Uterus (tissue), 4 donors: Measurements from ENCODE around the gene FAM168A. TPM values are rescaled to one million over a fixed set of nuclear protein-coding genes. Genes with fewer than 3 reads are reported as not detected.

Experiments
- DNase-seq, 2 donors: peaks; one replicate each; pipeline ENCODE4 v3.0.0-alpha.2; 2019 to 2020
- H3K27ac ChIP-seq, 2 donors: fragments of 200-600 bp; sonication (generic); 1 replicate in 1 of 2; 2 replicates in 1 of 2; pipeline ENCODE4 v1.5.1; 2016 to 2018
- H3K27me3 ChIP-seq, 2 donors: fragments of 200-600 bp; sonication (generic); one replicate each; pipeline ENCODE4 v1.5.1; 2018 to 2019; ENCODE audit warnings: control low read depth in 1 of 2
- H3K36me3 ChIP-seq, 2 donors: fragments of 200-600 bp; sonication (generic); one replicate each; pipeline ENCODE4 v1.5.1; 2019; ENCODE audit warnings: control low read depth in 1 of 2
- H3K4me1 ChIP-seq, 2 donors: fragments of 200-600 bp; sonication (generic); one replicate each; pipeline ENCODE4 v1.5.1; 2018 to 2019; ENCODE audit warnings: control low read depth in 1 of 2
- H3K4me3 ChIP-seq, 2 donors: fragments of 200-600 bp; sonication (generic); 1 replicate in 1 of 2; 2 replicates in 1 of 2; pipeline ENCODE4 v1.5.1; 2018 to 2019; ENCODE audit warnings: mild to moderate bottlenecking in 1 of 2
- H3K9me3 ChIP-seq, 2 donors: fragments of 200-600 bp; sonication (generic); one replicate each; pipeline ENCODE4 v1.5.1; 2019; ENCODE audit warnings: control low read depth in 1 of 2
- POLR2A ChIP-seq, 2 donors: fragments of 450-650 bp; IDR thresholded peaks; one replicate each; pipeline ENCODE4 v1.6.1; 2016; ENCODE audit warnings: antibody characterized with exemption in 2 of 2, mild to moderate bottlenecking in 1 of 2, moderate library complexity in 1 of 2
- intact Hi-C: fragments of 100-400 bp; cut with DNase I; formaldehyde crosslinking; loops from one replicate; pipeline ENCODE4 v1.15.1; 2023; ENCODE audit warnings: low total_unique reads
- total RNA-seq, 4 donors: library from RNA; depleted of rRNA in 3 of 4; stranded (reverse); fragments of >200 nt in 3 of 4; gene quantifications; one replicate each; pipeline versions ENCODE4 v1.1.0 to v1.2.4, GENCODE V29; 2014 to 2023
- TF ChIP-seq, protein P1 (sequence below), 4 experiments: fragments of 200-600 bp in 2 of 4; fragments of 450-650 bp in 2 of 4; sonication (generic) in 2 of 4; IDR thresholded peaks; one replicate each; pipeline ENCODE4 v1.5.1; 2016 to 2019; ENCODE audit warnings: antibody characterized with exemption in 4 of 4, mild to moderate bottlenecking in 2 of 4, moderate library complexity in 1 of 4
- donor health status: DM: yes; HTN: yes; CAD: no.

FAM168A gene
- total RNA-seq, 4 donors from 2014 or later: 7.9 to 50.3 (median 25.8) TPM

DNA sequence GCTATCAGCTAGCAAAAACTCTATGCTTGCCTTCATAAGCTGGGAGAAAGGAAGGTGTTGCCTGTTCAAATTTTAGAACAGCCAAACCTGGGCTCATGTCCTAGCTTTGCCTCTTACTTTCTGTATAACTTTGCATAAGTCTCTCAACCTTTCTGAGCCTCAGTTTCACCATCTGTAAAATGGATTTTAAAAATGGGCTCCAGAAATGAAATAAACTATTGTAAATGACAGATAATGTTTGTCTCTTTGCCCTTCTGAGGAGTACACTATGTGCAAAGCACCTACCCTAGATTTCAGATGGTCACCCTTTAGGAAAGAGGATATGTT lies 68.7 kb downstream of the FAM168A start:
- no peaks in the 10 kb centered on the region for H3K27me3 ChIP-seq
- H3K4me3 ChIP-seq: no peak overlapping the region
- no peaks in the 10 kb centered on the region for H3K36me3 ChIP-seq
- H3K27ac ChIP-seq: peak overlapping the region in 1 of 2 donors; percentile 42
- no peaks in the 10 kb centered on the region for H3K9me3 ChIP-seq
- TF ChIP-seq POLR2A (IDR thresholded peaks at IDR 0.05): no peak
- TF ChIP-seq, protein P1, sequence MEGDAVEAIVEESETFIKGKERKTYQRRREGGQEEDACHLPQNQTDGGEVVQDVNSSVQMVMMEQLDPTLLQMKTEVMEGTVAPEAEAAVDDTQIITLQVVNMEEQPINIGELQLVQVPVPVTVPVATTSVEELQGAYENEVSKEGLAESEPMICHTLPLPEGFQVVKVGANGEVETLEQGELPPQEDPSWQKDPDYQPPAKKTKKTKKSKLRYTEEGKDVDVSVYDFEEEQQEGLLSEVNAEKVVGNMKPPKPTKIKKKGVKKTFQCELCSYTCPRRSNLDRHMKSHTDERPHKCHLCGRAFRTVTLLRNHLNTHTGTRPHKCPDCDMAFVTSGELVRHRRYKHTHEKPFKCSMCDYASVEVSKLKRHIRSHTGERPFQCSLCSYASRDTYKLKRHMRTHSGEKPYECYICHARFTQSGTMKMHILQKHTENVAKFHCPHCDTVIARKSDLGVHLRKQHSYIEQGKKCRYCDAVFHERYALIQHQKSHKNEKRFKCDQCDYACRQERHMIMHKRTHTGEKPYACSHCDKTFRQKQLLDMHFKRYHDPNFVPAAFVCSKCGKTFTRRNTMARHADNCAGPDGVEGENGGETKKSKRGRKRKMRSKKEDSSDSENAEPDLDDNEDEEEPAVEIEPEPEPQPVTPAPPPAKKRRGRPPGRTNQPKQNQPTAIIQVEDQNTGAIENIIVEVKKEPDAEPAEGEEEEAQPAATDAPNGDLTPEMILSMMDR (IDR thresholded peaks at IDR 0.05): no peak
- intact Hi-C loops: no loop called here
- H3K4me1 ChIP-seq: no peaks in the 10 kb centered on the region
- no peak for DNase-seq

DNA sequence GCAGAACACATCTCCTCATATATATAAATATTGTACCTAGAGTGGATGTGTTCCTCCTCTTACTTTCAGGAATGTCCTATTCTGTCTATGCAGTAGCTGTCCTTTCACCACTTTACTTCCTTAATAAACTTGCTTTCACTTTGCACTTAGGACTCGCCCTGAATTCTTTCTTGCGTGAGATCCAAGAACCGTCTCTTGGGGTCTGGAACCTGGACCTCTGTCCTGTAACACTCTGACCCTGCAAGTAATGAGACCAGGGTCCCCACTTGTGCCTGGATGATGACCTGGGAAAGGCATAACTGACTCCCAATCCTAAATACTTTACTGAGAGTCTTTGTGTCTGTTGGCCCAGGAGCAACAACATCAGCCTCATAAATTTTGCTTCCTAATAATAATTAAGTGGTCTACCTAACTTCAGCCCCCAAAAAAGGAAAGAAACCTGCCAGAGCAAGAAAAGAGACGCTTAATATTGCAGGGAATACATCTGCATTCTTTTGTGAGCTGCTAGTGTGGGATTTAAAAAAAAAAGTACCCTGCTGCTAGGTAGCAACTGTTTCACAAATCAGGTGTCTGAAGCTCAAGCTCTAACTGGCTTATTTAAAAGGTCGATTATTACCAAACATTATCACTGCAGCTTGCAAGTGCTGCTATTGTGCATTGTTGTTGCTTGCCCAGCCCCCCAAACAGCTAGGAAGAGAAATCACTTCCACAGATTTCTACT lies 69.3 kb downstream of the FAM168A start:
- Histone ChIP-seq H3K4me1 (no peaks in the 10 kb centered on the region), H3K27me3 (no peaks in the 10 kb centered on the region), H3K36me3 (no peaks in the 10 kb centered on the region), H3K27ac (peak overlapping the region in 1 of 2 donors; percentile 42), H3K9me3 (no peaks in the 10 kb centered on the region), H3K4me3 (no peak overlapping the region)
- intact Hi-C loops: no loop called here
- TF ChIP-seq POLR2A (IDR thresholded peaks at IDR 0.05): no peak
- TF ChIP-seq, protein P1 (IDR thresholded peaks at IDR 0.05): no peak
- no peak for DNase-seq

DNA sequence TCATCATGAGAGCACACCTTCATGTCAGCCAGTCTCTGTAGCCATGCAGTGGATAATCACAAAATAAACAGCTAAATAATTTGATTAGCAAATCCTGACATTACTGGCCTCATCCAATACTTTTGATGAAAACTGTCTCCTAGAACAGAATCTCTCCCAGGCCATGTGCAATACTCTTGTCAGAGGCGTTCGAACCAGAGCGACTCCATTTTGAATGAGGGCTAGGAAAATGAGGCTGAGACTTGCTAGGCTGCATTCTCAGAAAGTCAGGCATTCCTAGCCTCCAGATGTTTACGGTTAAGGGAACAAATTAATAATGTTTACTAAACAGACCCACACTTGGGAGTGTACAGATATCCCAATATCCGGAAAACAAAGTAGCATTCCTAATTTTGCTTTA lies 69.9 kb downstream of the FAM168A start:
- no peaks in the 10 kb centered on the region for H3K9me3 ChIP-seq
- peak overlapping the region in 1 of 2 donors; percentile 42 for H3K27ac ChIP-seq
- H3K4me3 ChIP-seq: no peak overlapping the region
- DNase-seq: no peak
- no peaks in the 10 kb centered on the region for H3K4me1 ChIP-seq
- no peaks in the 10 kb centered on the region for H3K27me3 ChIP-seq
- intact Hi-C loops: no loop called here
- H3K36me3 ChIP-seq: no peaks in the 10 kb centered on the region
- TF ChIP-seq POLR2A (IDR thresholded peaks at IDR 0.05): no peak
- TF ChIP-seq, protein P1 (IDR thresholded peaks at IDR 0.05): no peak

DNA sequence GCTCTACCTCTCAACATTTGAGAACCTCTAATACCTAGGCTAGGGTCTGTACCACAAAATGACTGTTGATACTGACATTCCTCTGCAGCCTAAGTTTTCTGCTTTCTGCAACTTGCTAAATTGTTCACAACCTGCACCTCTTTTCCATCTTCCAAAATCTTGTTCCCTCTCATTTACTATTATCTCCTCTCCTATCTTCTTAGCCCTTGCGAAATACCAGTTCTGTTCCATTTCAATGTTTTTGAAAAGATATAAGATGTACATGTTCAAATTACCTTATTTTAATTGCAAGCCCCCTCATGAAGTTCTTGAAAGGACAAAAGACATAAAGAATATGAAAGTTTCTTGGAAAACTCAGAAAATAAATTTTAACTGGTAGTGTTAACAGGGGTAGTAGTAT lies 72.3 kb downstream of the FAM168A start:
- H3K27ac ChIP-seq: no peak overlapping the region
- no peaks in the 10 kb centered on the region for H3K27me3 ChIP-seq
- intact Hi-C loops: no loop called here
- no peak for DNase-seq
- H3K4me1 ChIP-seq: no peaks in the 10 kb centered on the region
- H3K9me3 ChIP-seq: no peaks in the 10 kb centered on the region
- TF ChIP-seq POLR2A (IDR thresholded peaks at IDR 0.05): no peak
- TF ChIP-seq, protein P1 (IDR thresholded peaks at IDR 0.05): no peak
- no peak overlapping the region for H3K4me3 ChIP-seq
- no peaks in the 10 kb centered on the region for H3K36me3 ChIP-seq

DNA sequence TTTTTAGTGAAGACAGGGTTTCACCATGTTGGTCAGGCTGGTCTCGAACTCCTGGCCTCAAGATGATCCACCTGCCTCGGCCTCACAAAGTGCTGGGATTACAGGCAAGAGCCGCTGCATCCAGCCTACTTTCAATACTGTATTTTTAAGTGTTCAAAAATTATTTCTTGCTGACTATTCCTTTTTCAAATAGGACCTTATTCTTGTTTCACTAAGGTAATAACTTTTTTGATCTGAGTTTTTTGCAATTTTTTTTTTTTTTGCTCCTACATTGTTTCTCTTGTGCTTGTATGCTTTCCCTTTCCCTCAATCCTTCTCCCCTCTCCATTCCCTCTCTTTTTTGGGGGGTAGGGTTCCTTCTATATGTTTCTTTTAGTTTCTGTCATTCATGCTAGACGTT lies 73.1 kb downstream of the FAM168A start:
- DNase-seq: no peak
- Histone ChIP-seq H3K9me3 (no peaks in the 10 kb centered on the region), H3K27ac (no peak overlapping the region), H3K27me3 (no peaks in the 10 kb centered on the region), H3K4me1 (no peaks in the 10 kb centered on the region), H3K36me3 (no peaks in the 10 kb centered on the region), H3K4me3 (no peak overlapping the region)
- TF ChIP-seq, protein P1 (IDR thresholded peaks at IDR 0.05): no peak
- TF ChIP-seq POLR2A (IDR thresholded peaks at IDR 0.05): no peak
- intact Hi-C loops: no loop called here
